Testis (tissue), 2 donors: Measurements from ENCODE around the gene MRAP2.

ENCODE experiments used
- CTCF ChIP-seq, 3 experiments: fragments of 450-650 bp in 2 of 3; fragments of 200-600 bp in 1 of 3; sonication (generic) in 1 of 3; IDR thresholded peaks; one replicate each; pipeline ENCODE4 v1.5.1; 2016 to 2019; ENCODE audit warnings: antibody characterized with exemption in 3 of 3, mild to moderate bottlenecking in 2 of 3, moderate library complexity in 1 of 3
- POLR2A ChIP-seq: fragments of 450-650 bp; IDR thresholded peaks from one replicate; pipeline ENCODE4 v1.6.1; 2017; ENCODE audit warnings: antibody characterized with exemption, mild to moderate bottlenecking, moderate library complexity

GRCh38 chr6:84057908-84058307 is 24.3 kb downstream of the MRAP2 start:
- TF ChIP-seq CTCF (IDR thresholded peaks at IDR 0.05) (no peak), POLR2A (no peak)
